Gastrocnemius medialis (tissue), 4 donors: ENCODE results near the gene HIVEP3. TPM values are rescaled to one million over a fixed set of nuclear protein-coding genes. Genes with fewer than 3 reads are reported as not detected.

Experiments
- ATAC-seq, 2 donors: fragments of 150-250 bp; one replicate each; pipeline ENCODE4 v1.9.1; 2016
- DNase-seq, 2 donors: peaks; one replicate each; pipeline ENCODE4 v3.0.0-alpha.2; 2019
- H3K27ac ChIP-seq, 4 donors: fragments of 200-600 bp; sonication (generic); 1 replicate in 1 of 4; 2 replicates in 3 of 4; pipeline ENCODE4 v1.5.1; 2016 to 2018; ENCODE audit warnings: mild to moderate bottlenecking in 2 of 4, moderate library complexity in 1 of 4
- H3K27me3 ChIP-seq, 3 donors: fragments of 200-600 bp; sonication (generic) in 2 of 3; 1 replicate in 1 of 3; 2 replicates in 2 of 3; pipeline versions ENCODE4 v1.5.1 to v1.6.0; 2016 to 2019; ENCODE audit warnings: mild to moderate bottlenecking in 1 of 3, moderate library complexity in 1 of 3
- H3K36me3 ChIP-seq, 2 donors: fragments of 200-600 bp; sonication (generic) in 1 of 2; one replicate each; pipeline ENCODE4 v1.5.1; 2017 to 2018
- H3K4me1 ChIP-seq, 2 donors: fragments of 200-600 bp; sonication (generic) in 1 of 2; one replicate each; pipeline ENCODE4 v1.5.1; 2016 to 2017; ENCODE audit warnings: mild to moderate bottlenecking in 2 of 2
- H3K4me3 ChIP-seq, 4 donors: fragments of 200-600 bp; sonication (generic) in 3 of 4; 1 replicate in 1 of 4; 2 replicates in 3 of 4; pipeline ENCODE4 v1.5.1; 2016 to 2019; ENCODE audit warnings: mild to moderate bottlenecking in 2 of 4
- H3K9me3 ChIP-seq, 3 donors: fragments of 200-600 bp; sonication (generic) in 2 of 3; 1 replicate in 1 of 3; 2 replicates in 2 of 3; pipeline ENCODE4 v1.5.1; 2016 to 2019
- CTCF ChIP-seq, 5 experiments: fragments of 450-650 bp in 3 of 5; fragments of 200-600 bp in 2 of 5; sonication (generic) in 2 of 5; IDR thresholded peaks in 4 of 5; conservative IDR thresholded peaks in 1 of 5; 1 replicate in 4 of 5; 2 replicates in 1 of 5; pipeline ENCODE4 v1.5.1; 2016 to 2019; ENCODE audit warnings: antibody characterized with exemption in 5 of 5, mild to moderate bottlenecking in 3 of 5, moderate library complexity in 3 of 5
- POLR2A ChIP-seq, 2 donors: fragments of 450-650 bp; IDR thresholded peaks; one replicate each; pipeline ENCODE4 v1.6.1; 2017; ENCODE audit warnings: antibody characterized with exemption in 2 of 2, mild to moderate bottlenecking in 2 of 2, moderate library complexity in 2 of 2
- in situ Hi-C, 4 donors: fragments of 200-750 bp; cut with MboI; loops; one replicate each; pipeline versions ENCODE4 v1.15.0 to v1.8.0; 2017; ENCODE audit warnings: low sequenced_read_pairs in 4 of 4
- intact Hi-C: fragments of 100-400 bp; cut with DNase I; formaldehyde crosslinking; loops from one replicate; pipeline ENCODE4 v1.15.1; 2023; ENCODE audit warnings: low total_unique reads
- total RNA-seq, 4 donors: library from RNA; depleted of rRNA; stranded (reverse); fragments of >200 nt; gene quantifications; one replicate each; pipeline versions ENCODE4 v1.1.0 to v1.2.3, GENCODE V29; 2016

The HIVEP3 gene
- total RNA-seq, 4 donors from 2014 or later, result 0.80 to 1.8 (median 1.3) TPM

- in situ Hi-C loops, result no loop called here
- no peak for ATAC-seq
- Histone ChIP-seq H3K27me3 (no peaks in the 10 kb centered on the region), H3K4me3 (no peak overlapping the region), H3K9me3 (no peaks in the 10 kb centered on the region), H3K27ac (no peak overlapping the region), H3K4me1 (peaks cover 12 to 17% of the 10 kb centered on the region in 2 donors), H3K36me3 (no peaks in the 10 kb centered on the region)
- DNase-seq, result no peak
- intact Hi-C loops, result no loop called here
- TF ChIP-seq CTCF (IDR thresholded peaks at IDR 0.05 in 4 of 5, conservative IDR thresholded peaks at IDR 0.05 in 1 of 5) (no peak), POLR2A (IDR thresholded peaks at IDR 0.05) (no peak)
Measured at GRCh38 chr1:41861535-41862383, 57.0 kb downstream of the HIVEP3 start.

- in situ Hi-C loops, result no loop called here
- H3K4me1 ChIP-seq, result peaks cover 8 to 20% of the 10 kb centered on the region in 2 donors
Measured at GRCh38 chr1:41860771-41861170, 58.0 kb downstream of the HIVEP3 start.

GRCh38 chr1:41860214-41860613, 58.5 kb downstream of the HIVEP3 start:
- Histone ChIP-seq H3K9me3 (no peaks in the 10 kb centered on the region), H3K4me3 (no peak overlapping the region), H3K27me3 (no peaks in the 10 kb centered on the region), H3K27ac (no peak overlapping the region), H3K36me3 (no peaks in the 10 kb centered on the region), H3K4me1 (peaks cover 8 to 20% of the 10 kb centered on the region in 2 donors)
- no peak for ATAC-seq
- in situ Hi-C loops, result no loop called here
- TF ChIP-seq CTCF (IDR thresholded peaks at IDR 0.05 in 4 of 5, conservative IDR thresholded peaks at IDR 0.05 in 1 of 5) (no peak), POLR2A (IDR thresholded peaks at IDR 0.05) (no peak)
- intact Hi-C loops, result no loop called here
- no peak for DNase-seq

More at GRCh38 chr1:41860771-41861170, 58.0 kb downstream of the HIVEP3 start:
- no peak for DNase-seq
- Histone ChIP-seq H3K36me3 (no peaks in the 10 kb centered on the region), H3K27me3 (no peaks in the 10 kb centered on the region), H3K9me3 (no peaks in the 10 kb centered on the region), H3K27ac (no peak overlapping the region), H3K4me3 (no peak overlapping the region)
- intact Hi-C loops, result no loop called here
- no peak for ATAC-seq
- no peak for TF ChIP-seq CTCF (IDR thresholded peaks at IDR 0.05 in 4 of 5, conservative IDR thresholded peaks at IDR 0.05 in 1 of 5)
- TF ChIP-seq POLR2A (IDR thresholded peaks at IDR 0.05), result no peak

GRCh38 chr1:41859686-41860085, 59.0 kb downstream of the HIVEP3 start:
- Histone ChIP-seq H3K27ac (no peak overlapping the region), H3K4me1 (peaks cover 8 to 20% of the 10 kb centered on the region in 2 donors), H3K9me3 (no peaks in the 10 kb centered on the region), H3K27me3 (no peaks in the 10 kb centered on the region), H3K36me3 (no peaks in the 10 kb centered on the region), H3K4me3 (no peak overlapping the region)
- DNase-seq (no peak), ATAC-seq (no peak)
- in situ Hi-C loops (no loop called here), intact Hi-C loops (no loop called here)
- TF ChIP-seq POLR2A (IDR thresholded peaks at IDR 0.05) (no peak), CTCF (IDR thresholded peaks at IDR 0.05 in 4 of 5, conservative IDR thresholded peaks at IDR 0.05 in 1 of 5) (no peak)
